ENCODE measurements around the gene TMEM247.

The TMEM247 gene

GRCh38 chr2:46502291-46502885 is 23.0 kb downstream of the TMEM247 start:
- H3K4me3 ChIP-seq (ENCODE audit: low read depth, low read length): no peak overlapping the region
- TF ChIP-seq CTCF (IDR thresholded peaks at IDR 0.05; ENCODE audit: control insufficient read depth, extremely low read depth, insufficient read depth): no peak
- DNase-seq (ENCODE audit: low read depth): no peak

- DNase-seq (ENCODE audit: low read depth): no peak
- no peak overlapping the region for H3K4me3 ChIP-seq (ENCODE audit: low read depth, low read length)
- TF ChIP-seq CTCF (IDR thresholded peaks at IDR 0.05; ENCODE audit: control insufficient read depth, extremely low read depth, insufficient read depth): no peak
These were observed 24.3 kb downstream of the TMEM247 start for GRCh38 chr2:46503686-46504085.

GRCh38 chr2:46504221-46504620 is 24.9 kb downstream of the TMEM247 start:
- no peak for DNase-seq (ENCODE audit: low read depth)
- no peak for TF ChIP-seq CTCF (IDR thresholded peaks at IDR 0.05; ENCODE audit: control insufficient read depth, extremely low read depth, insufficient read depth)
- H3K4me3 ChIP-seq (ENCODE audit: low read depth, low read length): no peak overlapping the region

GRCh38 chr2:46504685-46505471 is 25.5 kb downstream of the TMEM247 start:
- no peak for TF ChIP-seq CTCF (IDR thresholded peaks at IDR 0.05; ENCODE audit: control insufficient read depth, extremely low read depth, insufficient read depth)
- H3K4me3 ChIP-seq (ENCODE audit: low read depth, low read length): no peak overlapping the region
- DNase-seq (ENCODE audit: low read depth): no peak

- H3K4me3 ChIP-seq (ENCODE audit: low read depth, low read length): no peak overlapping the region
- TF ChIP-seq CTCF (IDR thresholded peaks at IDR 0.05; ENCODE audit: control insufficient read depth, extremely low read depth, insufficient read depth): no peak
- no peak for DNase-seq (ENCODE audit: low read depth)
These were observed 26.1 kb downstream of the TMEM247 start for GRCh38 chr2:46505472-46505783.

GRCh38 chr2:46506131-46506706 is 26.9 kb downstream of the TMEM247 start:
- no peak overlapping the region for H3K4me3 ChIP-seq (ENCODE audit: low read depth, low read length)
- no peak for DNase-seq (ENCODE audit: low read depth)
- no peak for TF ChIP-seq CTCF (IDR thresholded peaks at IDR 0.05; ENCODE audit: control insufficient read depth, extremely low read depth, insufficient read depth)

Data from LNCaP clone FGC (cell line).